Omental fat pad (tissue), 4 donors: ENCODE data around the gene PROSER2. TPM values are rescaled to one million over a fixed set of nuclear protein-coding genes. Genes with fewer than 3 reads are reported as not detected.

Experiments
- ATAC-seq: fragments of 150-250 bp; one replicate; pipeline ENCODE4 v1.9.1; 2016; ENCODE audit warnings: mild to moderate bottlenecking, moderate library complexity; ENCODE audit not compliant: low FRiP score
- DNase-seq: peaks from one replicate; pipeline ENCODE4 v3.0.0-alpha.2; 2019; ENCODE audit warnings: low spot score
- CTCF ChIP-seq, 3 donors: fragments of 450-650 bp; IDR thresholded peaks; one replicate each; pipeline ENCODE4 v1.5.1; 2016 to 2017; ENCODE audit warnings: antibody characterized with exemption in 3 of 3, mild to moderate bottlenecking in 3 of 3, moderate library complexity in 2 of 3
- total RNA-seq, 4 donors: library from RNA; depleted of rRNA; stranded (reverse); fragments of >200 nt; gene quantifications; one replicate each; pipeline ENCODE4 v1.1.0, GENCODE V29; 2016

Gene PROSER2
- total RNA-seq, 4 donors from 2014 or later = 1.1 to 8.2 (median 6.3) TPM

GRCh38 chr10:11879387-11880094, 56.4 kb downstream of the PROSER2 start:
- DNase-seq (no peak), ATAC-seq (no peak)
- no peak for TF ChIP-seq CTCF (IDR thresholded peaks at IDR 0.05)

GRCh38 chr10:11880151-11881029, 57.2 kb downstream of the PROSER2 start:
- TF ChIP-seq CTCF (IDR thresholded peaks at IDR 0.05) = no peak
- DNase-seq (no peak), ATAC-seq (no peak)

GRCh38 chr10:11881030-11881476, 57.9 kb downstream of the PROSER2 start:
- TF ChIP-seq CTCF (IDR thresholded peaks at IDR 0.05) = no peak
- DNase-seq (no peak), ATAC-seq (no peak)

GRCh38 chr10:11881477-11882417, 58.6 kb downstream of the PROSER2 start:
- ATAC-seq (no peak), DNase-seq (no peak)
- TF ChIP-seq CTCF (IDR thresholded peaks at IDR 0.05) = no peak

GRCh38 chr10:11882646-11883375, 59.7 kb downstream of the PROSER2 start:
- TF ChIP-seq CTCF (IDR thresholded peaks at IDR 0.05) = no peak
- ATAC-seq (no peak), DNase-seq (no peak)
